HepG2 (cell line): ENCODE results near the gene CHD9. TPM values are rescaled to one million over a fixed set of nuclear protein-coding genes. Genes with fewer than 3 reads are reported as not detected.

Experiments
- AGO2 ChIP-seq: fragments of 200-400 bp; formaldehyde crosslinking; optimal IDR thresholded peaks from 2 replicates; pipeline ENCODE3; 2017; ENCODE audit warnings: mild to moderate bottlenecking, low read depth, low read length, moderate library complexity
- BHLHE40 ChIP-seq: IDR thresholded peaks from 2 replicates; pipeline ENCODE4 v1.6.1; 2011; ENCODE audit warnings: low read length, improper control_type of control experiment
- BRD4 ChIP-seq: sonication (generic); formaldehyde crosslinking; IDR thresholded peaks from 2 replicates; pipeline ENCODE4 v1.4.0; 2020; ENCODE audit warnings: missing genetic modification reagents
- CBX5 ChIP-seq: sonication (generic); formaldehyde crosslinking; IDR thresholded peaks from 2 replicates; pipeline ENCODE4 v1.4.0; 2020; ENCODE audit warnings: missing genetic modification reagents, borderline replicate concordance
- DMAP1 ChIP-seq: IDR thresholded peaks from 2 replicates; pipeline ENCODE4 v1.6.1; 2016
- E2F5 ChIP-seq: sonication (generic); formaldehyde crosslinking; conservative IDR thresholded peaks from 2 replicates; pipeline ENCODE4 v1.4.0; 2020; ENCODE audit warnings: missing genetic modification reagents
- ELF1 ChIP-seq: sonication (generic); formaldehyde crosslinking; IDR thresholded peaks from 2 replicates; pipeline ENCODE4 v1.4.0; 2020; ENCODE audit warnings: missing genetic modification reagents
- ESRRA ChIP-seq: sonication (generic); formaldehyde crosslinking; IDR thresholded peaks from 2 replicates; pipeline ENCODE4 v1.5.1; 2020; ENCODE audit warnings: mild to moderate bottlenecking, low read depth, missing genetic modification reagents
- HDAC1 ChIP-seq: sonication (generic); formaldehyde crosslinking; IDR thresholded peaks from 2 replicates; pipeline ENCODE4 v1.5.1; 2020; ENCODE audit warnings: mild to moderate bottlenecking, missing genetic modification reagents
- HHEX ChIP-seq: IDR thresholded peaks from 2 replicates; pipeline ENCODE4 v1.6.1; 2016; ENCODE audit warnings: control low read depth
- HNRNPLL ChIP-seq: fragments of 200-400 bp; formaldehyde crosslinking; IDR thresholded peaks from 2 replicates; pipeline ENCODE4 v1.6.1; 2017; ENCODE audit warnings: mild to moderate bottlenecking, low read depth, low read length; ENCODE audit not compliant: poor library complexity, severe bottlenecking
- KAT7 ChIP-seq: IDR thresholded peaks from 2 replicates; pipeline ENCODE4 v1.6.1; 2018; ENCODE audit warnings: borderline replicate concordance, missing compliant biosample characterization
- MATR3 ChIP-seq: sonication (generic); formaldehyde crosslinking; IDR thresholded peaks from 2 replicates; pipeline ENCODE4 v1.4.0; 2020; ENCODE audit warnings: missing genetic modification reagents
- NCOA2 ChIP-seq: sonication (generic); formaldehyde crosslinking; IDR thresholded peaks from 2 replicates; pipeline ENCODE4 v1.8.0; 2022; ENCODE audit warnings: inconsistent platforms
- NPAS2 ChIP-seq: sonication (generic); formaldehyde crosslinking; IDR thresholded peaks from 2 replicates; pipeline ENCODE4 v1.8.0; 2022; ENCODE audit warnings: mild to moderate bottlenecking, missing genetic modification reagents, borderline replicate concordance
- PBX2 ChIP-seq: IDR thresholded peaks from 2 replicates; pipeline ENCODE4 v1.6.1; 2016; ENCODE audit warnings: control low read depth
- PTBP1 ChIP-seq: fragments of 200-400 bp; formaldehyde crosslinking; IDR thresholded peaks from 2 replicates; pipeline ENCODE4 v1.6.1; 2018; ENCODE audit warnings: low read length, low read depth; ENCODE audit not compliant: poor library complexity, severe bottlenecking
- RAD21 ChIP-seq: fragments of 450-650 bp; formaldehyde crosslinking; IDR thresholded peaks from 2 replicates; pipeline ENCODE4 v1.5.0; 2020; ENCODE audit warnings: mild to moderate bottlenecking
- RARA ChIP-seq: IDR thresholded peaks from 2 replicates; pipeline ENCODE4 v1.6.1; 2016; ENCODE audit warnings: missing genetic modification reagents, missing compliant biosample characterization
- RORA ChIP-seq: sonication (generic); formaldehyde crosslinking; IDR thresholded peaks from 2 replicates; pipeline ENCODE4 v1.5.0; 2020; ENCODE audit warnings: mild to moderate bottlenecking, missing genetic modification reagents, moderate library complexity
- TAF15 ChIP-seq: fragments of 200-400 bp; formaldehyde crosslinking; IDR thresholded peaks from one replicate; pipeline ENCODE4 v1.6.1; 2018; ENCODE audit warnings: mild to moderate bottlenecking, low read depth, low read length; ENCODE audit not compliant: poor library complexity, severe bottlenecking
- XRCC5 ChIP-seq: fragments of 200-400 bp; formaldehyde crosslinking; optimal IDR thresholded peaks from 2 replicates; pipeline ENCODE3; 2017; ENCODE audit warnings: mild to moderate bottlenecking, low read length
- ZFP36L2 ChIP-seq: sonication (generic); formaldehyde crosslinking; IDR thresholded peaks from 2 replicates; pipeline ENCODE4 v1.4.0; 2020; ENCODE audit warnings: missing genetic modification reagents
- ZNF160 ChIP-seq: sonication (generic); formaldehyde crosslinking; IDR thresholded peaks from 2 replicates; pipeline ENCODE4 v1.8.0; 2022; ENCODE audit warnings: mild to moderate bottlenecking, inconsistent platforms, missing genetic modification reagents
- ZNF20 ChIP-seq: sonication (generic); formaldehyde crosslinking; IDR thresholded peaks from 2 replicates; pipeline ENCODE4 v1.4.0; 2020; ENCODE audit warnings: mild to moderate bottlenecking, moderate library complexity, missing genetic modification reagents
- ZNF224 ChIP-seq: sonication (generic); formaldehyde crosslinking; IDR thresholded peaks from 2 replicates; pipeline ENCODE4 v1.5.0; 2020; ENCODE audit warnings: mild to moderate bottlenecking, missing genetic modification reagents
- ZNF292 ChIP-seq: sonication (generic); formaldehyde crosslinking; IDR thresholded peaks from 2 replicates; pipeline ENCODE4 v1.8.1; 2022; ENCODE audit warnings: mild to moderate bottlenecking, low read depth, missing genetic modification reagents, borderline replicate concordance
- ZNF589 ChIP-seq: sonication (generic); formaldehyde crosslinking; conservative IDR thresholded peaks from 2 replicates; pipeline ENCODE4 v1.8.0; 2022; ENCODE audit warnings: mild to moderate bottlenecking, moderate library complexity, missing genetic modification reagents
- ZNF615 ChIP-seq: sonication (generic); formaldehyde crosslinking; IDR thresholded peaks from 2 replicates; pipeline ENCODE4 v1.5.0; 2020; ENCODE audit warnings: mild to moderate bottlenecking, missing genetic modification reagents, borderline replicate concordance
- ZNF766 ChIP-seq: sonication (generic); formaldehyde crosslinking; IDR thresholded peaks from 2 replicates; pipeline ENCODE4 v1.5.0; 2020; ENCODE audit warnings: missing genetic modification reagents, borderline replicate concordance
- ZNF792 ChIP-seq: IDR thresholded peaks from 2 replicates; pipeline ENCODE4 v1.6.1; 2016
- polyA plus RNA-seq, 8 experiments: library from polyadenylated mRNA; depleted of rRNA in 3 of 8; stranded (reverse) in 7 of 8; unstranded in 1 of 8; fragments of >200 nt; fragmentation: Illumina TruSeq in 4 of 8; extraction: Trizol in 4 of 8; gene quantifications; 2 replicates each; pipeline versions ENCODE4 v1.2.1 to v1.2.3, GENCODE V29; 2011 to 2016; ENCODE audit warnings: low read depth in 4 of 8, missing spikeins in 1 of 8, mixed read lengths in 1 of 8; ENCODE audit not compliant: insufficient read depth in 1 of 8
- total RNA-seq, 5 experiments: library from RNA; depleted of rRNA; stranded (reverse); fragments of >200 nt; fragmentation: Illumina TruSeq; extraction: Trizol; gene quantifications; 2 replicates each; pipeline ENCODE4 v1.2.3, GENCODE V29; 2016; ENCODE audit warnings: low read depth in 1 of 5

Gene CHD9
- total and polyA plus RNA-seq, 2 of the 13 experiments (the other 11 are each of a cell fraction or from before 2014, with no cell fraction given), result 23.4 to 27.7 TPM

GRCh38 chr16:53048139-53048915, 6.5 kb upstream of the CHD9 start (continued):
- TF ChIP-seq E2F5 (CRISPR knock-in tag), result no peak
- peak; percentile 83 for TF ChIP-seq RARA (CRISPR knock-in tag)
- TF ChIP-seq MATR3 (CRISPR knock-in tag), result no peak
- TF ChIP-seq HNRNPLL, result no peak
- no peak for TF ChIP-seq PTBP1
- no peak for TF ChIP-seq ZNF589 (CRISPR knock-in tag)
- no peak for TF ChIP-seq KAT7 (CRISPR knock-in tag)
- TF ChIP-seq NPAS2 (CRISPR knock-in tag), result no peak
- no peak for TF ChIP-seq ZNF615 (CRISPR knock-in tag)
- no peak for TF ChIP-seq BRD4 (CRISPR knock-in tag)
- TF ChIP-seq ZFP36L2 (CRISPR knock-in tag), result no peak
- TF ChIP-seq RORA (CRISPR knock-in tag), result no peak
- peak; percentile 75 for TF ChIP-seq HHEX
- TF ChIP-seq ZNF224 (CRISPR knock-in tag), result no peak
- TF ChIP-seq CBX5 (CRISPR knock-in tag), result peak; percentile 29; the same call in 1 of the 2 replicates
- no peak for TF ChIP-seq BHLHE40
- peak; percentile 87 for TF ChIP-seq ESRRA
- TF ChIP-seq ZNF160 (CRISPR knock-in tag), result no peak
- TF ChIP-seq PBX2, result no peak; the same call in 1 of the 2 replicates
- no peak for TF ChIP-seq AGO2
- no peak for TF ChIP-seq TAF15
- TF ChIP-seq RAD21, result no peak
- TF ChIP-seq ELF1 (CRISPR knock-in tag), result 0 out of 2 replicates have a peak, but pooled peaks have one; percentile 26
- no peak for TF ChIP-seq ZNF766 (CRISPR knock-in tag)
- peak; percentile 25 for TF ChIP-seq XRCC5
- TF ChIP-seq ZNF20, result no peak
- no peak for TF ChIP-seq DMAP1 (CRISPR knock-in tag)
- peak; percentile 59; the same call in 1 of the 2 replicates for TF ChIP-seq HDAC1 (CRISPR knock-in tag)
- peak; percentile 86; the same call in 1 of the 2 replicates for TF ChIP-seq ZNF792 (CRISPR knock-in tag)
- TF ChIP-seq ZNF292, result no peak; the same call in 1 of the 2 replicates
- peak; percentile 46; the same call in 1 of the 2 replicates for TF ChIP-seq NCOA2
